Brain microvascular endothelial cell (primary cell): ENCODE results near the gene CREB5.

Experiments
- DNase-seq: peaks from one replicate; pipeline ENCODE4 v3.0.0-alpha.2; 2020
- H3K27ac ChIP-seq: fragments of 250-450 bp; sonication (Bioruptor Pico); 2 replicates; pipeline ENCODE4 v1.5.1; 2020; ENCODE audit warnings: mild to moderate bottlenecking, moderate library complexity
- H3K27me3 ChIP-seq: fragments of 250-450 bp; sonication (Bioruptor Pico); replicated peaks from 2 replicates; pipeline ENCODE4 v1.5.1; 2020; ENCODE audit warnings: mild to moderate bottlenecking
- H3K36me3 ChIP-seq: fragments of 250-450 bp; sonication (Bioruptor Pico); replicated peaks from 2 replicates; pipeline ENCODE4 v1.5.1; 2020; ENCODE audit warnings: mild to moderate bottlenecking
- H3K4me3 ChIP-seq: 2 replicates; pipeline ENCODE4 v1.5.1; 2011; ENCODE audit warnings: low read depth, mild to moderate bottlenecking, control low read depth, low read length, moderate library complexity
- in situ Hi-C: cut with HindIII; loops from 2 replicates; pipeline ENCODE4 v1.10.0; 2017; ENCODE audit warnings: low sequenced_read_pairs, low pct_ligation_motif_present
- TF ChIP-seq, protein P1 (sequence below): IDR thresholded peaks from 2 replicates; pipeline ENCODE4 v1.5.1; 2011; ENCODE audit warnings: low read depth, mild to moderate bottlenecking, moderate library complexity, low read length, control low read depth, inconsistent platforms; ENCODE audit errors: missing control alignments

The CREB5 gene

DNA sequence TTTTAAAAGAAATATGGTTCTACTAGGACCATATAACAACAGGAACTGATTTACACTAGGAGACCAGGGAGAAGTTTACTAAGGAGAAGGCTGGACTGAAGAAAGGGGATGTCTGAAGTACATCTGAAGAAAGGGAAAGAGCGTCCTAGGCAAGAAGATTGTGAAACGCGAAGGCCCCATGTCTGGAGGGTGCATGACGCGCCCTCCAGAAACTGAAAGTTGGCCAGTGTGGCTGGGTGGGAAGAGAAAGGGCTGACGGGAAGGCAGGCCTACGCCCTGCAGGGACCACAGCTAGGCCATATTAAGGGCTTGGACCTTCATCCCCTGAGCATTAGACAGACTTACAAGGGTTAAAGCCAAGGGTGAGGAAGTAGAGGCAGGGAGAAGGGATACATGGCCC lies 387.8 kb downstream of the CREB5 start:
- in situ Hi-C loops = no loop called here
- Histone ChIP-seq H3K27me3 (no peaks in the 10 kb centered on the region), H3K36me3 (no peaks in the 10 kb centered on the region), H3K4me3 (no peak overlapping the region), H3K27ac (no peak overlapping the region)
- TF ChIP-seq, protein P1, sequence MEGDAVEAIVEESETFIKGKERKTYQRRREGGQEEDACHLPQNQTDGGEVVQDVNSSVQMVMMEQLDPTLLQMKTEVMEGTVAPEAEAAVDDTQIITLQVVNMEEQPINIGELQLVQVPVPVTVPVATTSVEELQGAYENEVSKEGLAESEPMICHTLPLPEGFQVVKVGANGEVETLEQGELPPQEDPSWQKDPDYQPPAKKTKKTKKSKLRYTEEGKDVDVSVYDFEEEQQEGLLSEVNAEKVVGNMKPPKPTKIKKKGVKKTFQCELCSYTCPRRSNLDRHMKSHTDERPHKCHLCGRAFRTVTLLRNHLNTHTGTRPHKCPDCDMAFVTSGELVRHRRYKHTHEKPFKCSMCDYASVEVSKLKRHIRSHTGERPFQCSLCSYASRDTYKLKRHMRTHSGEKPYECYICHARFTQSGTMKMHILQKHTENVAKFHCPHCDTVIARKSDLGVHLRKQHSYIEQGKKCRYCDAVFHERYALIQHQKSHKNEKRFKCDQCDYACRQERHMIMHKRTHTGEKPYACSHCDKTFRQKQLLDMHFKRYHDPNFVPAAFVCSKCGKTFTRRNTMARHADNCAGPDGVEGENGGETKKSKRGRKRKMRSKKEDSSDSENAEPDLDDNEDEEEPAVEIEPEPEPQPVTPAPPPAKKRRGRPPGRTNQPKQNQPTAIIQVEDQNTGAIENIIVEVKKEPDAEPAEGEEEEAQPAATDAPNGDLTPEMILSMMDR = no peak
- no peak for DNase-seq

GRCh38 chr7:28802450-28802849 lies 390.1 kb downstream of the CREB5 start:
- no peak overlapping the region for H3K27ac ChIP-seq
- no peaks in the 10 kb centered on the region for H3K27me3 ChIP-seq
- no peak overlapping the region for H3K4me3 ChIP-seq
- H3K36me3 ChIP-seq = no peaks in the 10 kb centered on the region
- TF ChIP-seq, protein P1 = no peak
- DNase-seq = no peak
- in situ Hi-C loops = no loop called here

- Histone ChIP-seq H3K4me3 (no peak overlapping the region), H3K27me3 (no peaks in the 10 kb centered on the region), H3K27ac (no peak overlapping the region), H3K36me3 (no peaks in the 10 kb centered on the region)
- TF ChIP-seq, protein P1 = no peak
- in situ Hi-C loops = no loop called here
- no peak for DNase-seq
Observed at GRCh38 chr7:28804157-28804556, 391.8 kb downstream of the CREB5 start.

GRCh38 chr7:28804990-28805389 lies 392.7 kb downstream of the CREB5 start:
- TF ChIP-seq, protein P1 = no peak
- Histone ChIP-seq H3K27me3 (no peaks in the 10 kb centered on the region), H3K27ac (no peak overlapping the region), H3K36me3 (no peaks in the 10 kb centered on the region), H3K4me3 (no peak overlapping the region)
- in situ Hi-C loops = no loop called here
- DNase-seq = peak; percentile 59

DNA sequence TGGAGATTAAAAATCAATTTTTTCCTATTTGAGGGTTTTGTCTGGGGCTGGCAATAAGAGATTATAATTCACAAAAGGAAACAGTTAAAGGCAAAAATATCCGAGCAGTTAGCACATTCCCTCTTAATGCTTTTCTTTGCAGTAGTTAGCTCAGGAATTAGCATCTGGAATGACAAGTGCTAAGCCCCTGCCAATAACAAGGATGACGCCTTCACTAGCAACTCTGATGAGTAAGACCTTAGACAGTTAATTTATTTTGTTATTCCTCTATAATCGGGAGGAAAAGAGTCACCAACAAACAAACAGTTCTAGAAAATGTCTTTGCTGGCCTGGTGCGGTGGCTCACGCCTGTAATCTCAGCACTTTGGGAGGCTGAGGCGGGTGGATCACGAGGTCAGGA lies 394.5 kb downstream of the CREB5 start:
- H3K27ac ChIP-seq = no peak overlapping the region
- H3K27me3 ChIP-seq = no peaks in the 10 kb centered on the region
- in situ Hi-C loops = no loop called here
- TF ChIP-seq, protein P1 = no peak
- H3K4me3 ChIP-seq = no peak overlapping the region
- DNase-seq = no peak
- H3K36me3 ChIP-seq = no peaks in the 10 kb centered on the region

GRCh38 chr7:28807396-28807994 lies 395.2 kb downstream of the CREB5 start:
- Histone ChIP-seq H3K36me3 (no peaks in the 10 kb centered on the region), H3K27ac (no peak overlapping the region), H3K27me3 (no peaks in the 10 kb centered on the region), H3K4me3 (no peak overlapping the region)
- peak; percentile 31 for DNase-seq
- in situ Hi-C loops = no loop called here
- TF ChIP-seq, protein P1 = no peak
